HG02588 (cell line): ENCODE results near the gene TCF4.

ENCODE experiments used
- ATAC-seq: cut with Tn5 transposase; IDR thresholded peaks from one replicate; pipeline ENCODE4 v1.9.1; 2021; ENCODE audit warnings: mild to moderate bottlenecking, moderate library complexity; ENCODE audit not compliant: unreplicated experiment

The TCF4 gene

DNA sequence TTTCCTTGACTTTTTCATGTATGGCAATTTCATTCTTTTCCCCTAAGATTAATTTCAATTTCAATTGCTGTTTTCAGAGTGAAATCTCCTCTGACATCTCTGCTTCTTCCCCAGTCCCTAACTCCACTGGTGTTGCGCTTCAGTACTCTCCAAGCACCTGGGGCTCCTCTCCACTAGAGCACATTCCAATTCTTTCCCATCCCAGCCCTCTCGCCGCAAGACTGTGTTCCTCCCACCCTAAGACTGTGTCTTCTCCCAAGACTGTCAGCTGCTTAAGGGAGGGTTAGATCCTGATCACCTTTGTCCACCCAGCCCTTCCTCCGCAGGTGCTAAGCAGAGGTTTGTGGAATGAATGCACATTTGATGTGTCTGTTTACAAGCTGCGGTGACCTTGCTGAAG lies 373.0 kb downstream of the TCF4 start:
- no peak for ATAC-seq

DNA sequence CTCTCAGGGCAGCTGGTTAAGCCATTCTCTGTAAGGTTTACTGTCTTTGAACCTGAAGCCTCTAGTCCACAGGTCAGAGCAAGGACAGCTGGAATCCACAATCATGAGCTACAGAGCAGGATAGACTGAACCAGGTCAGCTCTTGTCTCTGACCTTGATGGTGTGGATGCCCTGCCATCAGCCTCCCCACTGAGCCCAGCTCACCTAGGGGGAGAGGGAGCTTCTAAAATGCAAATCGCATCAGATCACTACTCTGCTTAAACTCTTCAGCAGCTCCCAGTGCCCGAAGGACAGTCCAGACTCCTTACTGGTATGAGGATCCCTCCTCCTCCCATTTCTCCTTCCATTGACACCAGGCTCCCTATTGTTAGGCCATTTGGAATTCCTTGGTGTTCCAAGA lies 373.5 kb downstream of the TCF4 start:
- ATAC-seq = no peak

DNA sequence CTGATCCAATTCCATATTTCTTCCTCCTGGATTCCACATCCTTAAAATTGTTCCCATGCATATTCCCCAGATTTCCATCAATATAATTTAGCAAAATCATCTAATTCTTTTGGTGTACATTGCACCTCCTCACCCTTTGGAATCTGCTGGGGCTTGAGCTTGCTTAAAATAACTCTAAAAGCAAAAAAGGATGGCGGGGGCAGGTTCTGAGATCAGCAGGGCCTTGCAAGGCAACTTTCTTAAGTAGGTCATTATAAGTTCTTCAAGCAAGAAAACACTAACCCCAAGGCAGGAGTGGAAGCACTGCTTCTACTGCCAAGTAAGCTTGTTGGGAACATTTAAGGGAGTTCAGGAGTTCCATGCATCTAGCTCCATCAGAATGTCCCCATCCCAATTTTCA lies 374.4 kb downstream of the TCF4 start:
- no peak for ATAC-seq

DNA sequence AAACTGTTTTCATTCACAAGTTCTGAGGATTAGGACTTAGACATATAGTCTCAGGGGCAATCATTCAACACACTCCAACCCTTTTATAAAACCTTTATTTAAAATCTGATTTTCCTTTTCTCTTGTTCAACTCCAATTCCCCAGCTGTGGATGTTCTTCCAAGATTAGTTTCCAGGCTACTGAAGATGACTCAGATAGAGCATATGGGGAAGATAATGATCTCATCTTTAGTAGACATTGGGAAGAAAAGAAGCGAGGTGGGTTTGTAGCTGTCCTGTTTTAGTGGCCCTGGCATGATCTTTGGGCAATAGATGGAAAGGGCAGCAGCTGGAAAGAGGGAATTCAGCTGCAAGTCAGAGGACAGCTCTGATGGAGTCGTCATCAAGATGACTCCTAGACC lies 381.1 kb downstream of the TCF4 start:
- ATAC-seq = no peak

DNA sequence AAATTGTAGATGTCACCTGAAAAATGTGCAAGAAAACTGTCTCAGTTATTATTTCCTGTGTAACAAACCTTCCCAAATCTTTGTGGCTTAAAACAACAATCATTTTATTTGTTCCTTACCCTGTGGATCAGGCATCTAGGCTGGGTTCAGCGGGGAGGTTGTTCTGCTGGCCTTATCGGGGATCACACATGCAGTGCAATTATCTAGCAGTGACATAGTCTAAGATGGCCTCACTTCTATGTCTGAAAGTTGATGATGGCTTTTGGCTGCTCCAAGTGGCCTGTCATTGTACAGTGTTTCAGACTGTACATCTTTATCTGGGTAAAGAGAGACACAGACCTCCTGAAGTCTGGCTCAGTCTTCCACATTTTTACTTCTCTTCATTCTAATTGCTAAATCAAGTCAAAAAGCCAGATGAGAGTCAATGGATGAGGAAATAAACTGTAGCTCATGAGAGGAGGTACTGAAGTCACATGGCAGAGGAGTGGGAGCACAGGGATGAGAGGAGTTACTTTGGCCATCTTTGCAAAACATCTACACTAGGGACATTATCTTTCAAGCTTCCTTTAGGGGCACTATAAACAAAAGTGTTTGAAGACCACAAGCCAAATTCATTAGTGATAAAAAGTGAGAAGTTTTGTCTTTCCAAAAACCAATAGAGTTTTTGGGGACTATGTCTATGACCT lies 385.6 kb downstream of the TCF4 start:
- ATAC-seq = no peak

DNA sequence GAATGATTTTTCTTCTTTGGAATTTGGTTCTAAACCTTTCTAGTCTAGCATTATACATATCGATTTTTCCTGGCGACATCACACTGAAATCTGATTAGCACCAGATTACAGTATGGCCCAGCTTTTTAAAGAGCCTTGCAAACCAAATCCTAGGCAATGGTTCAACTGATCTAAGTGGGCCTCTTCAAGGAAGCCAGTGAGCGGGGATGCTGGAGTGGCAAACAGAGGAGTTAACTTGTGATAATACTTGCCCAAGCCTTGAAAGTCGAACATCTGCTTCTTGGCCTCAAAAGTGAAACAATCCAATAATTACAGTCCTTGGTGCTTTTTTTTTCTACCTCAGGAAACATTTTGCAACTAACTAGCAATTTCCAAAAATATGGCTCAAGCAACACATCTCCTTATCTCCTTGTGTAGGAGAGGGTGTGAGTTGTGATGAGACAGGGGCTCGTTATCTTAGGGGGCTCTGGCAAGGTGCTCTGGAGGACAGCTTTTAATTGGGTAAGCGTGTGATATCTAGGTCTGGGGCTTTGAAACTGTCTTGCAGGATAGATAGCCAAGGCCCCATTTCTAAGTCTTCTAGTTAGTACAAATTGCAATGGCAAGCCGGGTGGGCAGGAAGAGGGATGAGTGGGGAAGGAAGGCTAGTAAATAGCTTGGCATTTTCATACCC lies 388.6 kb downstream of the TCF4 start:
- ATAC-seq = no peak

GRCh38 chr18:55195863-55196262 lies 392.1 kb downstream of the TCF4 start:
- ATAC-seq = no peak

DNA sequence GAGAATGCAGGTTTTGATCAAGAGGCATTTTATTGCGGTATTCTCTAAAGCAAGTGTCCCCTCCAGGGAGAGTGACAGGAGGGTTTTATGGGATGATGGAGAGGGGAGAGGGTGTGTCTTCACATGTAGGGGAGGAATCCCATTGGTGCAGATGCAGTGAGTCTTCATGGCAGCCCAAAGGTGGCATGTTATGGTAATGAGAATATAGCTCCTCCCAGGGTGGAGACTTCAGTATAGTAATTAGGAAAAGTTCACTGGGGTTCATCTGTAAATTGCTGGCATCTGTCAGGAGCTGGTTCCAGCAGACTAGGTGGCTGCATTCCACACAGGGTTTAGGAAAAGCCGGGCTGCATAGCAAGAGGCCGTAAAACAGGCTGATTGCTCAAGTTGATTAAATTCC lies 398.0 kb downstream of the TCF4 start:
- no peak for ATAC-seq

- no peak for ATAC-seq
Measured at GRCh38 chr18:55186588-55186987, 401.4 kb downstream of the TCF4 start.

DNA sequence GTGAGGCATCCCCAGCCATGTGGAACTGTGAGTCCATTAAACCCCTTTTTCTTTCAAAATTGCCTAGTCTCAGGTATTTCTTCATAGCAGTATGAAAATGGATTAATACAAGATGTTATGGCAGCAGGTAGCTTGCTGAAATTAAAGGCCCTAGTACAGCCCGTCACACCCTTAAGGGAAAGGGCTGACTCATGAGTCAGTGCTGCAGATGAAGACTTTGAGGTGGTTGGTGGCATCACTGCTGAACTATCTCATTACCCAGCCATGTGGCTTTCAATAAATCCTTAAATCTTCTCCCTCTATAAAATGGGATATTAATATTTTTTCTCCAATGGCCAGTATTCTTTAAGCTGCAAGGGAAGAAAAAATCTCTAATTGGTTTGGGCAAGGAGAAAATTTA lies 402.6 kb downstream of the TCF4 start:
- no peak for ATAC-seq

- no peak for ATAC-seq
Measured at GRCh38 chr18:55179835-55180234, 408.2 kb downstream of the TCF4 start.

GRCh38 chr18:55179425-55179824 lies 408.6 kb downstream of the TCF4 start:
- no peak for ATAC-seq

DNA sequence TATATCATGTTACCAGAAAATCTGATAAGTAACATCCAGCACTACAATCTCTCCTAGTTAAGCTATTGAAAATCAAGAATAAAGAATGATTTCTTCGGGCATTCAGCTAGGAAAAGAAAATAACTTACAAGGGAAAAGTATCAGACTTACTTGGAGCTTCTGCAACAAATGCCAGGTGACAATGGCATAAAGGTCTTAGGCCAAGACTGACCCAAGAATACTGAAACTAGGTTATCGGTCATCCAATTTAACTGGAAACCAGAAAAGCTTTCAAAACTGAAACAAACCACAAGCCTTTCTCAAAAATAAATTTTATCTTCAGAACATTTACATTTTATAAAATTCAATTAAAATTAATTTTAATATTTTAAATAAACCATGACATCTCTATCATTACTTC lies 414.7 kb downstream of the TCF4 start:
- ATAC-seq = no peak
